ENCODE results near the gene SAT2.
"Not testable (repeated sequence)": the region's sequence is repeated elsewhere in the genome, so short reads cannot be mapped to it uniquely, and the experiment has no call there.

The SAT2 gene

DNA sequence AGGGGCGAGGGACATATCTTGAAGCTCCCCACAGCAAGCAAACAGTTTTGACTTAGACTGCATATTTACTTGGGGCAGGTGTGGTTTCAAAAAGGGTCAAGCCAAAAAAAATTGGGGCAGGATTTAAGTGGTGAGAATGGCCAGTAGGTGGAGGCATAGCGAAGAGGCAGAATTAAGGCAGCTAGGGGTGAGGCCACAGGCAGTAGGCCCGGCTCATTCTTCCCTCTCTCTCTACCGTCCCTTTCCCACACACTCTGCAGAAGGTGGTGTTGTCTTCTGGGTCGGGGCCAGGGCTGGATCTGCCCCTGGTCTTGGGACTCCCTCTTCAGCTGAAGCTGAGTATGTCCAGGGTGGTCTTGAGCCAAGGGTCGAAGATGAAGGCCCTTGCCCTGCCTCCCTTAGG is 4.9 kb upstream of the SAT2 start:
- no peak for DNase-seq

GRCh38 chr17:7631398-7632380 is 4.1 kb upstream of the SAT2 start:
- DNase-seq, result no peak

DNA sequence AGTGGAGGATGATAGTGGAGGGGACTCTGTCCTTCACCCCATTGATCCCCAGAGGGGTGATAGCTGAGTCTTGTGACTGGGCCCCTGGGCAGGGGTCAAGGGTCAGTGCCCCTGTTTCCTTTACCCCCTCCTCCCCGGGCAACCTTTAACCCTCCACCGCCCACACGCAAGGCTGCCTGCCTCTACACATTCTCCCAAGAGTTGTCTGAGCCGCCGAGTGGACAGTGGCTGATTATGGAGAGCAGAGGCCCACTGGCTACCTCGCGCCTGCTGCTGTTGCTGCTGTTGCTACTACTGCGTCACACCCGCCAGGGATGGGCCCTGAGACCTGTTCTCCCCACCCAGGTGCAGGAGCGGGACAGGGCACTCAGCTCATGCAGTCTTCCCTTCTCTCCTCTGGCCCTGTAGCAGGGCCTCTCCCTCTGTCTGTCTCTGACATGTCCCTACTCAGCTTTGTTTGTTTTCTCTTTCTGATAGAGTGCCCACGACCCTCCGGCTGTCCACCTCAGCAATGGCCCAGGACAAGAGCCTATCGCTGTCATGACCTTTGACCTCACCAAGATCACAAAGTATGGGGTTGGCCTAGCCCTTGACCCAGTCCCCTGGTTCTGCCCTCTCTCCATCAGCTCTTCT is 2.4 kb upstream of the SAT2 start, which contains the start of gene SHBG:
Gene SHBG, plus strand, starts transcription at position 197 of the 633 bp plus-strand sequence. Its CDS starts 38 bp downstream, at position 235.
- DNase-seq, result no peak

DNA sequence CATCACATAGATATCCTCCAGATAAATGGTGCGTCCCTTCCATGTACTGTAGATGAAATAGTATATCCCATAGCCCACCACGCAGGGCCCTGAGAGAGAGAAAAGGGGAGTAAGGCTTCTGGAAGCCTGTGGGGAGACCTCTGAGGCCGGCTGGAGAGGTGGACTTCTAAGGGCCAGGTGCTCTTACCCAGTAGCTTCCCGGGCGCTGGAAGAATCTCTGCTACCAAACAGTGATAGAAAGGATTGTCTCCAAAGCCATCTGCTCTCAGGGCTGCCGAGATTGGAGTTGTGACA is 718 bp downstream of the SAT2 start:
- no peak for DNase-seq

DNA sequence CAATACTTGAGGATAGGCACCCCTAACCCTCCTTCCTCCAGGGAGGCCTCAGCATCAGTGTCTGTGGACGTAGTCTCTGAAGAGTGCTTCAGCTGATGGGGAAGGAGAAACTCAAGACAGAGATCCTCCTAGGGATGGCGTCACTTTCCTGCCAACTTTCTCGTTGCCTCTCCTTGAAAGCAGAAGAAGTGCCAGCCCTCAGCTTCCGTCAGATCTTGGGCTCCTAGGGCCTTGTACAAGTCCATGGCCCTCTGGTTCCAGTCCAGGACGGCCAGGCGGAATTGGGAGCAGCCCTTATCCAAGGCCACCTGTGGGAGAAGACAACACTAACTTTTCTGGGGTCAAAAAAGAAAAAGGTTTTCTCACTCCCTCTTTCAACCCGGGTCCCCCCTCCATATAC is 1.3 kb downstream of the SAT2 start:
- no peak for DNase-seq

- not testable (repeated sequence) for DNase-seq
Observed at GRCh38 chr17:7625749-7626148, 1.9 kb downstream of the SAT2 start.

DNA sequence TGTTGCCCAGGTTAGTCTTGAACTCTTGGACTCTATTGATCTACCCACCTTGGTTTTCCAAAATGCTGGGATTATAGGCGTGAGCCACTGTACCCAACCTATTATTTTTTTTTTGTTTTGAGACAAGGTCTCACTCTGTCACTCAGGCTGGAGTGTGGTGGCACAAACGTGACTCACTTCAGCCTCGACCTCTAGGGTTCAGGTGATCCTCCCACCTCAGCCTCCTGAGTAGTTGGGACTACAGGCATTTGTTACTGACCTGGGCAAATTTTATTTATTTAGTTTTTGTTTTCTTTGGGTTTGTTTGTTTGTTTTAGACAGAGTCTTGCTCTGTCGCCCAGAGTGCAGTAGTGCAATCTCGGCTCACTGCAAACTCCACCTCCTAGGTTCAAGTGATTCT is 4.0 kb downstream of the SAT2 start:
- DNase-seq, result no peak

DNA sequence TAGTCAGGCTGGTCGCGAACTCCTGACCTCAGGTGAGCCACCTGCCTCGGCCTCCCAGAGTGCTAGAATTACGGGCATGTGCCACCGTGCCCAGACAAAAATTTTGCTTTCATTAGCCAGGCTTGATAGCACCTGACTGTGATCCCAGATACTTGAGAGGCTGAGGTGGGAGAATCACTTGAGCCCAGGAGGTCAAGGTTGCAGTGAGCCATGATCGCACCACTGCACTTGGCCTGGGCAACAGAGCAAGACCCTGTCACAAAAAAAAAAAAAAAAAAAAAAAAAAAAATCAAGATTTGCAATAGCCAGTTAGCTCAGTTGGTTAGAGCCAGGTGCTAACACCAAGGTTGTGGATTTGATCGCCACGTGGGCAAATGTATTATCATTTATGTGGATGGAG is 6.8 kb downstream of the SAT2 start:
- no peak for DNase-seq

GRCh38 chr17:7618608-7619007 is 9.0 kb downstream of the SAT2 start:
- DNase-seq, result no peak

GRCh38 chr17:7615265-7615747 is 12.3 kb downstream of the SAT2 start:
- no peak for DNase-seq

DNA sequence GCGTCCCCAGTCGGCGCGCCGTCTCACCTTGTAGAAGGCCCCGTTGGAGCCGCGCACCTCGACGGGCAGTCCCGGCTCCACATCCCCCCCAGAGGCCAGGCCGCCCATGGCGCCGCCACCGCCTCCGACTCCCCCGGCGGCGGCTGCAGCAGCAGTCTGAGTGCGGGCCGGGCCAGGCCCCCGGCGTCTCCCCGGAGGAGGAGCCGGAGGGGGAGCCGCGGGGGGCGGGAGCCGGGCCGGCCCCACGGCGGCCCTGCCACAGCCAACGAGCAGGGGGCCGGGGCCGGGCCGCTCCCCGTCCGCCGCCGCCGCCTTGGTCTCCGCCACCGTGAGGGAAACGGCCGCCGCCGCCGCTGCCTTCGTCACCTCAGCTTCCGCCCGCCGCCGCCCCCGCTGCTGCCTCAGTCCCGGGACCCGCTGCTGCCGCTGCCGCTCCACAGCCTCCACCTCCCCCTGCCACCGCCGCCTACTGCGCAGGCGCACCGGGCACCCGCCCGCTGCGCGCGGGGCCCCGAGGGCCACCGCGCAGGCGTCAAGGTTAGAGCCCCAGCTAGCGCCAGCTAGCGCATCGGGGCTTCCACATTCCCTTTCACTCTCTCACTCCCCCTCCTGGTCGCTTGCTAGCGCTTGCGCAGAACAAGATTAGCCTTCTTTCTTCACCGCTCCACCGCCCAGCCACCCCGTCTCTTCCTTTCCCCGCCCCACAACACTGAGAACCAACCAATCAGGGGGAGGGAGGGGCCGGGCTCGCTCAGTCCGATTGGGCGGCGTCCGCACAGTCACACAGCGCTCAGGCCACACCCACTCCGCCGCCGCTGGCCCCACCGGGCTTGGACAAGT is 13.0 kb downstream of the SAT2 start, which contains the start of gene FXR2:
Gene FXR2, minus strand, starts transcription at position 473 of the 840 bp plus-strand sequence. Its CDS starts 365 bp downstream, at position 108.
- peak; percentile 93 for DNase-seq

DNA sequence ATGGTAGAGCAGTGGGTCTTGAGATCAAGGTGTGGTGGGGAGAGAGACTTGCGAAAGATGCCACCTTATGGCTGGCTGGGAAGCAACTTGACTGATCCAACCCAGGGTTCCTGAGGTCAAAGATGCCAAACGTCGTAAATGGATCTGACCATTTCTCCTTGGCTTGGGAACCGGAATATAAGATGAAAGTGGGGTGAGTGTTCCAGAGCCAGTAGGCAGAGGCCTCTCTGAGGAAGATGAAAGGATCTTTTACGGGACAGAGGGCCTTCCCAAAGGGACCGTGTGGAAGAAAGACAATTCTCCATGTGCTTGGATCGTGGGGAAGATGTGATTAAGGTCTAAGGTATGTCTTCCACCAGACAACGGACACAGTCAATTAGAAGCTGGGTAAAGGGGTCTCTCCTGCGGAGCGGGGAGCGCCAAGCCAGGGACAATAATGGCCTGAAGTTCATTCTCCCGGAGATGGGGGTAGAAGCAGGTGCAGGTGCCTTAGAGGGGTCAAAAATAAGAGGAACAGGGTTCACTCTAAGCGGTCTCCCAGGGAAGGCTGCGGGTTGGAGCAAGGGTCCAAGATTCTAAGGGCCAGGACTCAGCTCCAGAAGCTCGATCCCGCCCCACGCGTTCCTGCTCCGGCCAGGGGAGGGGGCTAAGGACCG is 13.7 kb downstream of the SAT2 start:
- no peak for DNase-seq

GRCh38 chr17:7612294-7612640 is 15.4 kb downstream of the SAT2 start:
- DNase-seq, result no peak

DNA sequence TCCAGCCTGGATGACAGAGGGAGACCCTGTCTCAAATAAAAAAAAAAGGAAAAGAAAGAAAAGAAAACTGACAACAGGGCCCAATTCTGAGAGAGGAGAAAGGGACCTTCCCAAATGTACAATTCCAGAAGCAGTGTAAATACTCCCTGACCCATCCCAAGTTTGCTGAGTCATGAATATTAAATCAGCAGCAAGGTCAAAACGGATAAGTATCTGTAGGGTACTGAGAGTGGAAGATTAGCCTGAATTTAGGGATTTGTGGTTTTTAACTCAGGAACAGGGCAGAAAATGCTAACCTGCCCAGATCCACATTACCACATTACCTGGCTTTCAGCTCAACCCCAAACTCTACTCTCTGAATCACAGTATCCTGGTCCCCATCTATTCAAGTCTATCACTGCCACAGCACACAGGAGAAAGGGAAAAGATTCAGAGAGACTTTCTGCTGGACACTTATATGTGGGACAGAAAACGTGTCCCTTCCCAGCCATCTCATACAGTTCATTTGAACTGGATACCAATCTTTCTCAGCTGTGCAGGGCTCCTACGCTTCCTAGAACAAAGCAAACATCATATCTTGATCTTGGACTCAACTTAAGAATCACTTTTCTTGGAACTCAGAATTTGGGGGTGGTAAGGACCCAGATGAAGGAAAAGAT is 15.9 kb downstream of the SAT2 start:
- DNase-seq, result no peak

GRCh38 chr17:7610641-7611040 is 17.0 kb downstream of the SAT2 start:
- DNase-seq, result no peak

DNA sequence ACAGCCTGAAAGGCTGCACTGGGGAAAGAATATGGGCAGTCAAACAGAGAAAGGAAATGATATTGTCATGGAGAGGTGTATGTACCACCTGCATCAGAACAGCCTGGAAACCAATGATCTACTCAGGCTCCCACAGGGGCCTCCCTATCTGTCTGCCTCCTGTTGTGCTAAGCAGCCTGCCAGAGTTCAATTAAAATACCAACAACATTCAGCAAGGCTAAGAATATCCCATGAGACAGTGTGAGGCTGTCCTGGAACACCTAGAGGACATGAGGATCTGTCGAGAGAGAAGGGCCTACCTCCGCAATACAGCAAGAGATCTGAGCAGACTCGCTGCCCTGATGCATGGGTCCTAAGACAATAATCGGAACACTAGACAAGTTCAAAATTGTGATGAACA is 21.3 kb downstream of the SAT2 start:
- no peak for DNase-seq

- DNase-seq, result not testable (repeated sequence)
Observed at GRCh38 chr17:7597561-7597960, 30.1 kb downstream of the SAT2 start.

DNA sequence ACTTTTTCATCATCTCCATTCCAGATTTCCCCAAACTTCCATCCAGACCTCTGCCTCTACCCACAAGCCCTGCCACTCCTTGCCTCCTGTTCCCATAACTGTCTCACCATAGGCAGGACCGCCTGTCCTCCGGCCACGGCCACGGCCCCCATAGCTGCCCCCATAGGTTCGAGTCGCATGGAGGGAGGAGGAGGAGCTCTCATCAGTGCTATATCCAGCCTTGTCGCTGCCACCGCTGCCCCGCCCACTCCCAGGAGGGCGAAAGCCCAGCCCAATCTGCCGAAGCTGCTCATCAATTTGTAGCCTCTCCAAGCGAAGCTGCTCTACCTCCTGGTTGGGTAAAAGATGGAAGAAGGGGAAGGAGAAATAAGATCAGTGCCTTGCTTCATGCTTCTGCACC is 34.3 kb downstream of the SAT2 start:
- no peak for DNase-seq

DNA sequence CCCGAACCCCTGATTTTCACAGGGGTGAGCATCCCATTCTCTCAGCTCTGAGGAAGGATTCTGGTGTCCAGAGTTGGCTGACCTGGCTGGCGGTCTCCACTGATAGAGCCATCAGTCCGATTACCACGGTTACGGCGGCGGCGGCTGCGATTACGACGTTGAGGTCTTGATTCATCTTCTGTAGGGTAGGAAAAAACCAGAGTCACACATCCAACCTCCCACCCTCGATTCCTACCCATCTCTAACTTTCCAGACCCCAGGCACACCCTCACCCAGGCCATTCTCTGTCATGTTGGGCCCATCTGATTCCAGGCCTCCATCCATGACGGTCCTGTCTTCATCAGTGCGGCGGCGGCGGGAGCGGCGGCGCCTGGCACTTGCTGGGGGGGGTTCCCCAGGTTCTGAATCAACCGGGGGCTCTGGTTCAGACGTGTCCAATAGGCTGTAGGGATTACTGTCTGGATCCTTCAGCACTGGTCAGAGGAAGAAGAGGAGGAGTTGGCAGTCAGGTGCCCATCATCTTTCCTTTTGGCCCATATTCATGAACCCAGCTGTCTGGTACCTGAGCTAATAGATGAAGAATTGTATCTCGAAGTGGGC is 35.1 kb downstream of the SAT2 start:
- no peak for DNase-seq

DNA sequence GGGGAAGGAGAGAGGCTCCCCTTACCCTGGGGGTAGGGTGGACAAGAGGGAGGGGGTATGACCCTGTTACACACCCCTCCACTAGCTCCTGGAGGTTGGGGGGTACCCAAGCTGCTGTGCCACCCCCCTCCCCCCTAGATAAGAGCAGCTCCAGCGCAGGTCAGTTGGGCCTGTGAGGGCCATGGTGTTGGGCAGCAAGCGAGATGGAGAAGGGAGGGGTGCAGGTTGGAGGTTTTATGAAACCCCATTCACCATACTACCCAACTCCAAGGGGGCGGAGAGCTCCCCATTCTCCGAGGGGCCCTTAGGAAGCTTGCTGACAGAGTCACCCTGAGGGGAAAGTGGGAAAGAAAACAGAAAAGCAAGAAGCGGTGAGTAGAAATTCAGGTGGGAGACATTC is 36.0 kb downstream of the SAT2 start:
- DNase-seq, result no peak

DNA sequence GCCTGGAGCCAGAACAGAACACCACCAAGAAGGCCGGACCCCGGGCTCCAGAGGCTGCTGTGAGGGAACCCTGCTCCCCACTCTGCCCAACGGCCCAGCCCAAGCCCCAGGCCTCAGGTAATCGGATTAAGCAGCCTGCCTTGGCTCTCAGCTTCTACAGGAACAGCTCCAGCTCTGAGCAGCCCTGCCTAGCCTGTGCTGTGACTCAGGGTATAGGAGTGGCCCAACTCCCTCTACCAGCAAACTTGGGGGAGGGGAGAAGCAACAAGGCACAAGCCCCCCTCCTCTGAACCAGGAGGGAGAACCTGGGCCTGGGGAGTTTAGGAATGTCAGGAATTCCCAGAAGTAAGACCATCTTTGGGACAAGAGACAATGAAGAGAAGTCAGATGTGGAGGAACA is 36.9 kb downstream of the SAT2 start:
- DNase-seq, result no peak

Data from NCI-H2107 (cell line).